GM12878 (cell line): ENCODE data around the gene TOB2. TPM values are rescaled to one million over a fixed set of nuclear protein-coding genes. Genes with fewer than 3 reads are reported as not detected.

Source experiments
- JUND ChIP-seq: IDR thresholded peaks from 2 replicates; pipeline ENCODE4 v1.6.1; 2012; ENCODE audit warnings: low read depth, mild to moderate bottlenecking, low read length, improper control_type of control experiment, moderate library complexity
- RUNX3 ChIP-seq: IDR thresholded peaks from 2 replicates; pipeline ENCODE4 v1.6.1; 2012; ENCODE audit warnings: low read length, inconsistent platforms
- polyA plus RNA-seq, 11 experiments: library from polyadenylated mRNA; depleted of rRNA in 4 of 11; unstranded in 6 of 11; stranded (reverse) in 5 of 11; fragments of >200 nt; fragmentation: Nextera tagmentation in 4 of 11; fragmentation: Illumina TruSeq in 1 of 11; extraction: Ambion mirVana in 4 of 11; extraction: Trizol in 1 of 11; gene quantifications; 1 replicate in 1 of 11; 2 replicates in 10 of 11; pipeline versions ENCODE4 v1.2.1 to v1.2.3, GENCODE V29; 2011 to 2016; ENCODE audit warnings: inconsistent platforms in 2 of 11, missing spikeins in 2 of 11, low read depth in 1 of 11
- total RNA-seq, 4 experiments: library from RNA; depleted of rRNA in 3 of 4; stranded (reverse); fragments of >200 nt in 3 of 4; fragmentation: Illumina TruSeq in 1 of 4; extraction: Trizol in 1 of 4; gene quantifications; 2 replicates each; pipeline versions ENCODE4 v1.2.1 to v1.2.3, GENCODE V29; 2013 to 2021
- TF ChIP-seq, protein P1 (sequence below): fragments of 450-650 bp; IDR thresholded peaks from 2 replicates; pipeline ENCODE4 v1.6.1; 2017; ENCODE audit warnings: mild to moderate bottlenecking
- TF ChIP-seq, protein P2 (sequence below): IDR thresholded peaks from 2 replicates; pipeline ENCODE4 v1.6.1; 2012; ENCODE audit warnings: low read depth, low read length, improper control_type of control experiment
- TF ChIP-seq, protein P3 (sequence below): fragments of 450-650 bp; IDR thresholded peaks from 2 replicates; pipeline ENCODE4 v1.6.1; 2017; ENCODE audit warnings: mild to moderate bottlenecking, moderate library complexity

The TOB2 gene
- total and polyA plus RNA-seq, 10 of the 15 experiments (the other 5 are each of a cell fraction or from before 2014, with no cell fraction given): 4.5 to 32.0 (median 15.1) TPM

DNA sequence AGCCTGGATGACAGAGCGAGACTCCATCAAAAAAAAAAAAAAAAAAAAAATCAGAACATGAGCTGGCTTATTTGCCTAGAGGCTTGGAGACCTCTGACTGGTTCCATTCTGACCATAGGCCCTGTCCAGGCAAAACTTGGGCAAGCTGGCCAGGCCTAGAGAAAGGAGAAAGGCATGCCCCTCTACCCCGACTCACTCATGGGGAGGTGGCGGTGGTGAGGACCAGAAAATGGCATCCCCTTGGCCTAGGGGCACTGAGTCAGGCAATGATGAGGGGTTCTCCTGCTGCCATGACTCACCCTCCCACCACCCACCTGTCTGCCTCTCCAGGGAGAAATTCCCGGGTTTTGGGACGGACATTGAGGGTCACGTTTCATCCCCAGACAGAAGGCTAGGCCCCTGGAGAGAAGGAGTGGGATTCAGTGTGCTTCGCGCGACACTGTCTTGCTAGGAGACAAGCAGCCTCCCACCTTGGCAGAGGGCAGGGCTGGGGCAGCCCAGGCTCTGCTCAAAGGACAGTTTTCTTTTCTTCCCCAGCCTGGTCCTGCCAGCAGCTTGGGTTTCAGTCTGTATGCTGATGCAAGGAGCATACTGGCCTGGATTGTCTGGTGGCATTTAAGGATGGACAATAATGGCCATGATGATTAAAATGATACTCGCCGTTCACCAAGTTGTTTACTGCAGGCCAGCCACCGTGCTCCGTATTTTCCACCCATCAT lies 17.2 kb downstream of the TOB2 start (continued):
- TF ChIP-seq, protein P1, sequence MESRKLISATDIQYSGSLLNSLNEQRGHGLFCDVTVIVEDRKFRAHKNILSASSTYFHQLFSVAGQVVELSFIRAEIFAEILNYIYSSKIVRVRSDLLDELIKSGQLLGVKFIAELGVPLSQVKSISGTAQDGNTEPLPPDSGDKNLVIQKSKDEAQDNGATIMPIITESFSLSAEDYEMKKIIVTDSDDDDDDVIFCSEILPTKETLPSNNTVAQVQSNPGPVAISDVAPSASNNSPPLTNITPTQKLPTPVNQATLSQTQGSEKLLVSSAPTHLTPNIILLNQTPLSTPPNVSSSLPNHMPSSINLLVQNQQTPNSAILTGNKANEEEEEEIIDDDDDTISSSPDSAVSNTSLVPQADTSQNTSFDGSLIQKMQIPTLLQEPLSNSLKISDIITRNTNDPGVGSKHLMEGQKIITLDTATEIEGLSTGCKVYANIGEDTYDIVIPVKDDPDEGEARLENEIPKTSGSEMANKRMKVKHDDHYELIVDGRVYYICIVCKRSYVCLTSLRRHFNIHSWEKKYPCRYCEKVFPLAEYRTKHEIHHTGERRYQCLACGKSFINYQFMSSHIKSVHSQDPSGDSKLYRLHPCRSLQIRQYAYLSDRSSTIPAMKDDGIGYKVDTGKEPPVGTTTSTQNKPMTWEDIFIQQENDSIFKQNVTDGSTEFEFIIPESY: no peak
- TF ChIP-seq, protein P2, sequence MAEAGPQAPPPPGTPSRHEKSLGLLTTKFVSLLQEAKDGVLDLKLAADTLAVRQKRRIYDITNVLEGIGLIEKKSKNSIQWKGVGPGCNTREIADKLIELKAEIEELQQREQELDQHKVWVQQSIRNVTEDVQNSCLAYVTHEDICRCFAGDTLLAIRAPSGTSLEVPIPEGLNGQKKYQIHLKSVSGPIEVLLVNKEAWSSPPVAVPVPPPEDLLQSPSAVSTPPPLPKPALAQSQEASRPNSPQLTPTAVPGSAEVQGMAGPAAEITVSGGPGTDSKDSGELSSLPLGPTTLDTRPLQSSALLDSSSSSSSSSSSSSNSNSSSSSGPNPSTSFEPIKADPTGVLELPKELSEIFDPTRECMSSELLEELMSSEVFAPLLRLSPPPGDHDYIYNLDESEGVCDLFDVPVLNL: no peak
- TF ChIP-seq JUND (no peak), RUNX3 (no peak)
- TF ChIP-seq, protein P3, sequence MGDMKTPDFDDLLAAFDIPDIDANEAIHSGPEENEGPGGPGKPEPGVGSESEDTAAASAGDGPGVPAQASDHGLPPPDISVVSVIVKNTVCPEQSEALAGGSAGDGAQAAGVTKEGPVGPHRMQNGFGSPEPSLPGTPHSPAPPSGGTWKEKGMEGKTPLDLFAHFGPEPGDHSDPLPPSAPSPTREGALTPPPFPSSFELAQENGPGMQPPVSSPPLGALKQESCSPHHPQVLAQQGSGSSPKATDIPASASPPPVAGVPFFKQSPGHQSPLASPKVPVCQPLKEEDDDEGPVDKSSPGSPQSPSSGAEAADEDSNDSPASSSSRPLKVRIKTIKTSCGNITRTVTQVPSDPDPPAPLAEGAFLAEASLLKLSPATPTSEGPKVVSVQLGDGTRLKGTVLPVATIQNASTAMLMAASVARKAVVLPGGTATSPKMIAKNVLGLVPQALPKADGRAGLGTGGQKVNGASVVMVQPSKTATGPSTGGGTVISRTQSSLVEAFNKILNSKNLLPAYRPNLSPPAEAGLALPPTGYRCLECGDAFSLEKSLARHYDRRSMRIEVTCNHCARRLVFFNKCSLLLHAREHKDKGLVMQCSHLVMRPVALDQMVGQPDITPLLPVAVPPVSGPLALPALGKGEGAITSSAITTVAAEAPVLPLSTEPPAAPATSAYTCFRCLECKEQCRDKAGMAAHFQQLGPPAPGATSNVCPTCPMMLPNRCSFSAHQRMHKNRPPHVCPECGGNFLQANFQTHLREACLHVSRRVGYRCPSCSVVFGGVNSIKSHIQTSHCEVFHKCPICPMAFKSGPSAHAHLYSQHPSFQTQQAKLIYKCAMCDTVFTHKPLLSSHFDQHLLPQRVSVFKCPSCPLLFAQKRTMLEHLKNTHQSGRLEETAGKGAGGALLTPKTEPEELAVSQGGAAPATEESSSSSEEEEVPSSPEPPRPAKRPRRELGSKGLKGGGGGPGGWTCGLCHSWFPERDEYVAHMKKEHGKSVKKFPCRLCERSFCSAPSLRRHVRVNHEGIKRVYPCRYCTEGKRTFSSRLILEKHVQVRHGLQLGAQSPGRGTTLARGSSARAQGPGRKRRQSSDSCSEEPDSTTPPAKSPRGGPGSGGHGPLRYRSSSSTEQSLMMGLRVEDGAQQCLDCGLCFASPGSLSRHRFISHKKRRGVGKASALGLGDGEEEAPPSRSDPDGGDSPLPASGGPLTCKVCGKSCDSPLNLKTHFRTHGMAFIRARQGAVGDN: no peak
